ENCODE data around the gene VILL. TPM values are rescaled to one million over a fixed set of nuclear protein-coding genes. Genes with fewer than 3 reads are reported as not detected.

The VILL gene
- total and polyA plus RNA-seq, 4 donors = 0.88 to 3.5 (median 1.6) TPM

DNA sequence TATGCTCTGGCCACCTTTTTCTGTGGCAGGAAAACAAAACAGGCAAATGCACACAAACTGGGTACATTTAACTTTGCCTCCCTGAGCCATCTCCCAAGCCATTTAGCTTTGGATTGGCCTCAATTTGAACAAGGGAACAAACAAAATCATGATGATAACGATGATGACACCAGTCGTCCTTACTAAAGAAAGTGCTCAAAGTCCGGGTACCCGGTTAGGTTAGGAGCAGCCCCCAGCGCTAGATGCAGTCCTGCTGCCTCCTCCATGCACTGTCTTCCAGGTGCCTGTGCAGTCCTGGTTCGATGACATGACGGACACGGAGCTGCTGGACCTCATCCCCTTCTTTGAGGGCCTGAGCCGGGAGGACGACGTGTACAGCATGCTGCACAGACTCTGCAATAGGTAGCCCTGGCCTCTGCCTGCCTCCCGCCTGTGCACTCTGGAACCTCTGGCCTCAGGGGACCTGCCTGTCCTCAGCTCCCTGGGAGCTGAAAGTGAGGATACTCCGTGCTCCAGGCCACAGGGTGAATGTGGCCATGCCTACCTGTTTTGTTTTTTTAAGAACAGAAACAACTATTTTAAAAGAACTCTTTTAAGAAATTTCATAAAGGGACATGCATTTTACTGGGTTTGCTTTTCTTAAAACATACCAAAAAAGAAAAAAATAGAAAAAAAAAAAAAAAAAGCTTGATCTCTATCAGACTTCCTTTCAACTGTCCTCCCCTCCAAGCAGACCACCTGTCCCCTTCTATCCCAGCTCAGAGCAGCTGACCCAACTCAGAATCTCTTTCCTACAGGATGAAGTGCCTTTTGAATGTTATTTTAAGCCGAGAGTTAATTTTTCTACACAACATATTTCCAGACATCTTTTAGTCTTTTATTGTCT, 9.9 kb upstream of the VILL start:
- Histone ChIP-seq H3K9ac (ENCODE audit: low read depth in 1 of 2, low read length in 2 of 2) (no peak overlapping the region), H3K4me1 (ENCODE audit: control insufficient read depth in 4 of 4, insufficient read depth in 4 of 4, low read length in 3 of 4) (peaks cover 4 to 18% (median 12%) of the 10 kb centered on the region in 4 donors), H3K27ac (ENCODE audit: low read depth in 1 of 2, low read length in 2 of 2) (peak overlapping the region; percentile 61 to 63), H3K4me3 (ENCODE audit: low read depth in 1 of 3, low read length in 3 of 3) (no peak overlapping the region), H3K36me3 (ENCODE audit: control insufficient read depth in 4 of 4, insufficient read depth in 3 of 4, low read depth in 1 of 4, low read length in 3 of 4) (peaks cover 2 to 16% (median 6%) of the 10 kb centered on the region in 4 donors), H3K9me3 (ENCODE audit: control insufficient read depth in 4 of 4, low read length in 3 of 4) (no peaks in the 10 kb centered on the region), H3K27me3 (ENCODE audit: control insufficient read depth in 4 of 4, insufficient read depth in 4 of 4, low read length in 3 of 4) (no peaks in the 10 kb centered on the region)
- no peak for DNase-seq (ENCODE audit: low spot score)
- WGBS = 45% methylated on average over 14 of the region's 14 CpGs
- TF ChIP-seq TAF1 (conservative IDR thresholded peaks at IDR 0.05) (no peak), HNF4A (conservative IDR thresholded peaks at IDR 0.05) (peak; percentile 55 to 57), GABPA (IDR thresholded peaks at IDR 0.05 in 1 of 2, conservative IDR thresholded peaks at IDR 0.05 in 1 of 2) (no peak), EGR1 (IDR thresholded peaks at IDR 0.05; ENCODE audit: low read depth in 2 of 2) (peak in 1 of 2 donors; percentile 28), HNF4G (IDR thresholded peaks at IDR 0.05) (no peak), NR2F2 (IDR thresholded peaks at IDR 0.05) (no peak), RAD21 (IDR thresholded peaks at IDR 0.05) (no peak), JUND (IDR thresholded peaks at IDR 0.05) (no peak), RXRA (IDR thresholded peaks at IDR 0.05) (peak; percentile 86 to 94), MAX (IDR thresholded peaks at IDR 0.05) (no peak), ZBTB33 (IDR thresholded peaks at IDR 0.05) (no peak), FOXA2 (IDR thresholded peaks at IDR 0.05) (no peak), SP1 (IDR thresholded peaks at IDR 0.05) (peak; percentile 50), YY1 (IDR thresholded peaks at IDR 0.05) (peak; percentile 38), FOXA1 (IDR thresholded peaks at IDR 0.05) (no peak), REST (IDR thresholded peaks at IDR 0.05) (peak; percentile 27)
- TF ChIP-seq, protein P1, sequence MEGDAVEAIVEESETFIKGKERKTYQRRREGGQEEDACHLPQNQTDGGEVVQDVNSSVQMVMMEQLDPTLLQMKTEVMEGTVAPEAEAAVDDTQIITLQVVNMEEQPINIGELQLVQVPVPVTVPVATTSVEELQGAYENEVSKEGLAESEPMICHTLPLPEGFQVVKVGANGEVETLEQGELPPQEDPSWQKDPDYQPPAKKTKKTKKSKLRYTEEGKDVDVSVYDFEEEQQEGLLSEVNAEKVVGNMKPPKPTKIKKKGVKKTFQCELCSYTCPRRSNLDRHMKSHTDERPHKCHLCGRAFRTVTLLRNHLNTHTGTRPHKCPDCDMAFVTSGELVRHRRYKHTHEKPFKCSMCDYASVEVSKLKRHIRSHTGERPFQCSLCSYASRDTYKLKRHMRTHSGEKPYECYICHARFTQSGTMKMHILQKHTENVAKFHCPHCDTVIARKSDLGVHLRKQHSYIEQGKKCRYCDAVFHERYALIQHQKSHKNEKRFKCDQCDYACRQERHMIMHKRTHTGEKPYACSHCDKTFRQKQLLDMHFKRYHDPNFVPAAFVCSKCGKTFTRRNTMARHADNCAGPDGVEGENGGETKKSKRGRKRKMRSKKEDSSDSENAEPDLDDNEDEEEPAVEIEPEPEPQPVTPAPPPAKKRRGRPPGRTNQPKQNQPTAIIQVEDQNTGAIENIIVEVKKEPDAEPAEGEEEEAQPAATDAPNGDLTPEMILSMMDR (IDR thresholded peaks at IDR 0.05; ENCODE audit: low read depth, low read length, missing input control) = no peak
- TF ChIP-seq, protein P2, sequence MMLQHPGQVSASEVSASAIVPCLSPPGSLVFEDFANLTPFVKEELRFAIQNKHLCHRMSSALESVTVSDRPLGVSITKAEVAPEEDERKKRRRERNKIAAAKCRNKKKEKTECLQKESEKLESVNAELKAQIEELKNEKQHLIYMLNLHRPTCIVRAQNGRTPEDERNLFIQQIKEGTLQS (IDR thresholded peaks at IDR 0.05) = no peak

Measured in liver (tissue), 9 donors.